GM19351 (cell line): ENCODE data around the gene TTC21B.

Source experiments
- ATAC-seq: cut with Tn5 transposase; IDR thresholded peaks from one replicate; pipeline ENCODE4 v1.9.1; 2021; ENCODE audit warnings: mild to moderate bottlenecking, moderate library complexity; ENCODE audit not compliant: unreplicated experiment

TTC21B gene

GRCh38 chr2:165839610-165840009, 114.0 kb downstream of the TTC21B start:
- ATAC-seq, result no peak

- ATAC-seq, result no peak
Measured at GRCh38 chr2:165837122-165837521, 116.5 kb downstream of the TTC21B start.

- ATAC-seq, result no peak
Measured at GRCh38 chr2:165835363-165835762, 118.2 kb downstream of the TTC21B start.

- ATAC-seq, result no peak
Measured at GRCh38 chr2:165833156-165833555, 120.4 kb downstream of the TTC21B start.

GRCh38 chr2:165827921-165828276, 125.7 kb downstream of the TTC21B start:
- ATAC-seq, result peak; percentile 57

GRCh38 chr2:165827016-165827920, 126.3 kb downstream of the TTC21B start:
- peak; percentile 78 for ATAC-seq

- ATAC-seq, result no peak
Measured at GRCh38 chr2:165825041-165825440, 128.5 kb downstream of the TTC21B start.
